ENCODE measurements around the gene BAHCC1. TPM values are rescaled to one million over a fixed set of nuclear protein-coding genes. Genes with fewer than 3 reads are reported as not detected.

BAHCC1 gene
- total RNA-seq, 1 donor from 2014 or later: 47.8 TPM

- intact Hi-C loops (cut with DNase I): loop anchor here (5.0 kb wide), 1 partner anchor 189 kb away; no protein-coding TSS in a partner anchor
- ATAC-seq (peak; percentile 80), DNase-seq (ENCODE audit: low spot score) (peak; percentile 85)
Measured at GRCh38 chr17:81481073-81481799, 86.0 kb downstream of the BAHCC1 start.

DNA sequence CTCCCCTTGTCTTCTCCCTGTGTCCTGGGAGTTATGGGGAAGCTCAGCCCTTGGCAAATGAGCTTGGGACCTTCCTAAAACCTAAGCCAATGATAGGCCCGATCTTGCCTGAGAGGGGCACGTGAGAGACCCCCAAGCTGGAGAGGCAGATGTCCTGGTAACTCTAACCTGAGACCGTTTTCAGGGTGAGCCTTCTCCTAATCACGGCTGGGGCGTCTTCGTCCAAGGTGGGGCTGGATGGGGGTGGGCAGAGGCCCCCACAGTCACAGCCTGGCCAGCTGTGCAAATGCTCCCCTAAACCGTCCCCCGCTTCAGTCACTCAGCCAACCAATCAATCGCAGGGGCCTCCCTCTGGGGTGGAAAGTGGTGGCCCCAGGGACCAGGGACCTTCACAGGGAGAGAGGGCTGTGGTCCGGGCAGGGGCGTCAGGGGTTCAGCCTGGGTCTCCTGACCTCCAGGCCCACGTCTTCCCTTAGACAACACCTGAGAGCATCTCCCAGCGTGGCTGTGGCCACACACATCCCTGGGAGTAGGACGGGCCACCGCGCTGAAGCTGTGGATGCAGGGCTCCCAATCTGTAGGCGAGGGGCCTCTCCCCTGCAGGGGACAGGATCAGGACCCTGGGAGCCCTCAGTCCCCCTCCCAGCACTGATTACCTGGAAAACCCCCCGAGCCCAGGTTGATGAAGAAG lies 86.7 kb downstream of the BAHCC1 start:
- no peak for DNase-seq (ENCODE audit: low spot score)
- ATAC-seq: no peak
- intact Hi-C loops (cut with DNase I): loop anchor here (5.0 kb wide), 1 partner anchor 190 kb away; no protein-coding TSS in a partner anchor

DNA sequence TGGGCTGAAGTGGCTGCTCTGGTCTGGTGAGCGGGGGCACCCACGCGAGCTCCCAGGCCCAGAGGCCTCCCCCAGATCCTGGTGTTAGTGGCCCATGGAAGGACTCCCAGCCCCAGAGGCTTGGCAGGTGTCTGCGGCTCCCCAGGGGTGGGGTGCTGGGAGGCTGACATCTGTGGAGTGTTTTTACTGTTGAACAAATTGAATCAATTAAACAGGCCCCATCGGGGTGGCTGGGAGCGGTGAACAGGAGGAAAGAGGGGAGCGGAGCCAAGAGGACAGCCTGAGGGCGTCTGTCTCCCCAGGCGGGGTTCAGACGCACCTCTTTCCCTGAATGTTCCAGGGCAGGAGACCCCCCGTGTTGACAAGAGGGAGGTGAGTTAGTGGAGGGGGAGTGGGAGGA lies 87.4 kb downstream of the BAHCC1 start:
- intact Hi-C loops (cut with DNase I): loop anchor here (5.0 kb wide), 1 partner anchor 190 kb away; no protein-coding TSS in a partner anchor
- ATAC-seq (peak; percentile 1), DNase-seq (ENCODE audit: low spot score) (no peak)

GRCh38 chr17:81483085-81483861 lies 88.0 kb downstream of the BAHCC1 start:
- peak; percentile 58 for ATAC-seq
- intact Hi-C loops (cut with DNase I): loop anchor here (5.0 kb wide), 1 partner anchor 191 kb away; no protein-coding TSS in a partner anchor
- DNase-seq (ENCODE audit: low spot score): peak; percentile 75

DNA sequence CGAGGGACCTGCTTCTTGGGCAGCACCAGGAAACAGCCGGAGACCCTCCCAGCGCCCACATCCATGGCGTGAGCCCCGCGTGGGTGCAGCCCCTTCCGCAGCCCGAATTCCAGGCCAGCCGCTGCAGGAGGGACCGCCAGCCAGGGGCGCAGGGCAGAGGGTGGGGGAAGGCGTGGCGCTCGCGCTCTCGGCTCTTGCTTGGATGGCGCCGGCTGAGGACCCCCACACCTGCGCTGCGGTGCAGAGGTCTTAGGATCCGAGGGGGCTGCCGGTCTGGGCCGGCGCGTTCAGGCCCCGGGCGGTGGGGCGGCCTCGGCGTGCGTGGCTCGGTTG lies 88.6 kb downstream of the BAHCC1 start:
- DNase-seq (ENCODE audit: low spot score): no peak
- intact Hi-C loops (cut with DNase I): loop anchor here (1.0 to 5.0 kb wide), 2 partner anchors 192 to 231 kb away; no protein-coding TSS in a partner anchor
- ATAC-seq: no peak

DNA sequence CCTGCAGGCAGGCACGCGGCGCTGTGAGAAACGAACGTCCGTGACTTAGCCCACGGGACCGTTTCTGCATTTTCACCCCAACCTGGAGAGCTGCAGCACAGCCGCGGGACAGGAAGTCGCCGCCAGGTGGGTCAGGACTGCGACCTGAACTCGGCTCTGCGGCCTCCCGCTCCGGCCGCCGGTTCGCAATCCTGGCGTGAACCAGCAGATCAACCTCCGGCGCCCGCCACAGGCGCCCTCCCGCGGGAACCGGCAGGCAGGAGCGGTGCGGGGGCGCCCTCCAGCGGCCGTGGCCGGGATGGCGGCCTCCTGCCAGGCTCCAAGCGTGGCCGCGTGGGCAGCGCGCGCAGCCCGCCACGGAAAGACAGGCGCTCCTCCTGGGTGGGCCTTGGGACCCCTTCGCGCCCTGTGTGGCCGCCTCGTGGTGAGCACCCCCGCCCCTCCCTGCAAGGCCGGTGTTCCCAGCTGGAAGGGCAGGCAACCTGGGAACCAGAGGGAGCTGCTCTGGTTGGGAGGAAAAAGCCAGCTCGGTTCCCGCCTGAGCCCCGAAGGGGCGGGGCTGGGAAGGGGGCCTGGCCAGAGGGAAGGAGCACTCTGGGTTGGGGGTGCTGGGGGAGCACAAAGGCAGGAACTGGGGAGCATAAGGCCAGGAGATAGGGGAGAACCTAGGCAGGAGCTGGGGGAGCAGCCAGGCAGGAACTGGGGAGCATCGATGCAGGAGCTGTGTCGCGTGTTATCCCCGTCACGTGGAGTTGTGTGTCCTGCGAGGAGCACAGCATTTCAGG lies 89.1 kb downstream of the BAHCC1 start:
- ATAC-seq: peak; percentile 47
- DNase-seq (ENCODE audit: low spot score): peak; percentile 93
- intact Hi-C loops (cut with DNase I): loop anchor here (1.0 to 5.0 kb wide), 2 partner anchors 192 to 231 kb away; no protein-coding TSS in a partner anchor

DNA sequence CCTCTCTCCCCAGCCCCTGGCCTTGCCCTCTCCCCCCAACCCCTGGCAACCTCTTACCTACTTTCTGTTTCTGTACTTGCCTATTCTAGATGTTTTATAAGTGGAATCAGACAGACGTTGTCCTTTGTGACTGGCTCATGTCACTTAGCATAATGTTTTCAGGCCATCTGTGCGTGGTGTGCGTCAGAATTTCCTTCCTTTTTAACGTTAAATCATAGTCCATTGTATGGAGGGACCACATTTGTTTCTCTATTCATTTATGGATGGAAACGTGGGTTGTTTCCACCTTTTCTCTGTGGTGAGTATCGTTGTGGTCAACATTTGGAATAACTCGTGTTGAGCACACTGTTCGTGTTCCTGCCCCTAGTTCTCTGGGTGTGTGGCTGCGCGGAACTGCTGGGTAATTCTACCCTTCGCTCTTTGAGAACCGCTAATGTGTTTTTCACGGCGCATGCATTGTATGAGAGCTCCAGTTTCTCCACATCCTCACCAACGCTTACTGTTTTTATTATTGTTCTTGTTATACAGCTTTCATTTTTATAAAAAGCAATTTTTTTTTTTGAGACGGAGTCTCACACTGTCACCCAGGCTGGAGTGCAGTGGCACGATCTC lies 91.0 kb downstream of the BAHCC1 start:
- intact Hi-C loops (cut with DNase I): no loop called here
- DNase-seq (ENCODE audit: low spot score) (no peak), ATAC-seq (no peak)

DNA sequence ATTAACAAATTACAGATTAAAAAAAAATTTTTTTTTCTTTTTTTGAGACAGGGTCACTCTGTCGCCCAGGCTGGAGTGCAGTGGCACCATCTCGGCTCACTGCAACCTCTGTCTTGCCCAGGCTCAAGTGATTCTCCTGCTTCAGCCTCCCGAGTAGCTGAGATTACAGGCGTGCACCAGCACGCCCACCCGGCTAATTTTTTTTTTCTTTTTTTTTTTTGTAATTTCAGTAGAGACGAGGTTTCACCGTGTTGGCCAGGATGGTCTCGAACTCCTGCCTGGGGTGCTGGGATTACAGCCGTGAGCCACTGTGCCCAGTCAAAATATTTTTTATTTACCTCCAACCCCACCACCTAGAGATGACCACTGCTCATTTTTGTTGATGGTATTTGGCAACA lies 91.8 kb downstream of the BAHCC1 start:
- DNase-seq (ENCODE audit: low spot score): no peak
- intact Hi-C loops (cut with DNase I): no loop called here
- ATAC-seq: no peak

DNA sequence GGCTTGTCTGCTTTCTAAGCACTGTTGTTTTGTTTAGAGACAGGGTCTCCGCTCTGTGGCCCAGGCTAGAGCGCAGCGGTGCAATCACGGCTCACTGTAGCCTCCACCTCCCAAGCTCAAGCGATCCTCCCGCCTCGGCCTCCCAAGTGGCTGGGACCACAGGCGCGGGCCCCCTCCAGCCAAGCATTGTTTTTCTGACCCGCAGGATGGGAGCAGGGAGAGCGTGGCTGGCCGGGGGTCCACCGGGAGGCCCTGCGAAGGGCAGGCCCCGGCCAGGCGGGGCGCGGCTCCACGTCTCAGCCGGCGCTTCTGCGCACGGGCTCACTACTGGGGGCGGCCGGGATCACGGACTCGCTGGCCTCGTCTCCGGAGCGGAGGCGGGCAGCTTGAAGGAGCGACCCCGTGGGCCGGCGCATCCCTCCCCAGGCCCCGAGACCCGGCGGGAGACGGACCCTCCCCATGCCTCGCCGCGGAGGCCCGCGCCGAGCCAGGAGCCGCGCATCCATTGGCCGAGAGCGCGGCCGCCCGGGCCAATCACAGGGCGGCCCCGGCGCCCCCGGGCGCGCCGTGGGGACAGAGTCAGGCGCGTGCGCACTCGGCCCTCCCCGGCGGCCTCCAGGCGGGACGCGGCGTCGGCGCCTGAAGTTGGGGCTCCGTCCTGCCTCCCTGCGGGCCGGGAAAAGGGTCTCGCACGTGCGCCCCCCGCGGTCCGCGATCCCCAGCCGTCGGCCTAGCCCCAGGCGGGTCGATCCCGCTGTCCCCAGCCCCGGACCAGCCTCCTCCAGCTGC lies 92.4 kb downstream of the BAHCC1 start:
- intact Hi-C loops (cut with DNase I): no loop called here
- peak; percentile 91 for DNase-seq (ENCODE audit: low spot score)
- ATAC-seq: peak; percentile 85

- intact Hi-C loops (cut with DNase I): no loop called here
- ATAC-seq (peak; percentile 6), DNase-seq (ENCODE audit: low spot score) (no peak)
Measured at GRCh38 chr17:81488276-81488860, 93.1 kb downstream of the BAHCC1 start.

DNA sequence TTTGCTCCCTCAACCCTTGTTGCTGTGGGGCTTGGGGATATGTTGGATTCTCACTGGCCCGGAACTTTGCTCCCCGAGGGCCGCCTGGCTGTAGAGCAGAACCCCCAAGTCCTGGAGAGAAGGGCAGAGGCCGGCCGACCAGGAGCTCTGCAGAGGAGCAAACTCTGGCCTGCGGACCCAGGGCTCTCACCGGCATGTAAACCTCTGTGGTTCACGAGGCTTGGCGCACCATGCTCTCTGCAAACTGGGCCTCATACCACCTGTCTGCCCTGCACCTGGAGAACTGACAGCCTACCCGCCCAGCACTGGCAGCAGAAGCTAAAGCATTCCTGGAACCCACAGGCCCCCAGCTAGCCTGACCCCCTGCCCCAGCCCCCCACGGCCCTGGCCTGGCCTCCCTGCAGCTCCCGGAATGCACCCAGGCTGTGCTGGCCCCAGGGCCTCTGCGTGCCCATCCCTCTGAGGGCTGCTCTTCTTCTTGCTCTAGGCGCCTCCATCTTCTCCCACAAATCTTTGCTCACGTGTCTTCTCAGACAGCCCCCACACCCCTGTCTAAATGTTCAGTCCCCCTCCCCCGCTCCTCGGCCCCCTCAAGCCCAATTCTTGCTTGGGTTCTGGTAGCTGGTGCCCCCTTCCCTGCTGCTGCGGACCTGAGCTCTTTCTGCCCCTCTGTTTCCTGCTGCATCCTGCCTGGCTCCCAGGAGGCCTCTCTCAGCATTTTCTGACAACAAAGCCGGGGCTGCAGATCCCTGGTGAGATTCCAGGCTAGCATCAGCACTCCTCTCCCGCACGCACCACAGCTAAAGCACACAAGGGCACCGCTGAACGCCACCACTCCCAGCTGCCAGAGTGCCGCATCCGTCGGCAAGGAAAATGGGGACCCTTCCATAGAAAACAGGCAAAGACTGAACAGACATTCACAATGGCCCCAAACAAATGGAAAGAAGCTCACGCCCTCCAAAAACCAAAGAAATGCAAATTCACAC lies 94.0 kb downstream of the BAHCC1 start:
- no peak for ATAC-seq
- intact Hi-C loops (cut with DNase I): no loop called here
- no peak for DNase-seq (ENCODE audit: low spot score)

DNA sequence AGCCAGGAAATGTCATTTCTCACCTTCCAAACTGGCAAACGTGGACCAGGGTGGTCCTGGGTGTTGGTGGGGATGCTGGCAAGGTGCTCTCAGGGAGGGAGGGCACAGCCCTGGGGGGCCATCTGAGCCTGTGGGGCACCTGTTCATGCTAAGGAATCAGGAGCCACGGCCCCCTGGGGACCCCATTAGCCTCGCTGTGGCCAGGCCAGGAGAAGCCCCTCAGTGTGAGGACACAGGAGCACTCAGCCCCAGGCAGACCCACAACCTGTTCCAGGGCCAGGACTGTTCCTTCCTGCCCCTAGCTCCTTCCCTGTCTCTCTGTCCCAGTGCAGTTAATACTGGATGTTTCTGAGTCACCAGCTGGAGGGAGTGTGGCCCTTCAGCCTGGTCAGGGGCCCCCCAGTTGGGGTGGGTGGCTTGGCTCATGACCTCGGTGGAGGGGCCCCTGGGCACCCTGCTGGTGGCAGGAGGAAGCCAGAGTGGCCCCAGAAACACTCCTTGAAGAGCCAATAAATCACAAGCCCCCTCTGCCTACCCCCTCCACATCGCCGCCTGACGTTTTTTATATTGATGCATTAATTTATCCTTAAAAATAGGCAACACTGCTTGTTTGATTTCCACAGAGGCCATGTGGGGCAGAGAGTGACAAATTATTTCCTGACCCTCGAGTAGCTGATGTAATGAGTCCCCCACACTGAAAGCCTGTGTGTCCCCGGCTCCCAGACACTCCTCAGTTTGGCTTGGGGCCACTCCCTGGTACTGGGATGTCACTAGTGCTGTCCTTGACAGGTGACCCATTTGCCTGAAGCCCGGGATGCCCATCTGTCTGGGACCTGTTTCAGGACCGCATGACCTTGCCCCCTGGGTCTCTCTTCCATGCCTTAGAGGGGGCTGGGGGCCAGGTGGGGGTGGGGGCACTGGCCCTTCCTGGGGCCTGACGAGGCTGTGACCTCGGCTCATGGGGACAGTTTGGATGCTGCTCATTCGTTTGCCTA lies 95.0 kb downstream of the BAHCC1 start:
- intact Hi-C loops (cut with DNase I): no loop called here
- ATAC-seq (no peak), DNase-seq (ENCODE audit: low spot score) (no peak)

GRCh38 chr17:81491181-81491581 lies 95.9 kb downstream of the BAHCC1 start:
- intact Hi-C loops (cut with DNase I): no loop called here
- DNase-seq (ENCODE audit: low spot score) (no peak), ATAC-seq (no peak)

GRCh38 chr17:81491761-81492160 lies 96.5 kb downstream of the BAHCC1 start:
- intact Hi-C loops (cut with DNase I): no loop called here
- no peak for ATAC-seq
- no peak for DNase-seq (ENCODE audit: low spot score)

DNA sequence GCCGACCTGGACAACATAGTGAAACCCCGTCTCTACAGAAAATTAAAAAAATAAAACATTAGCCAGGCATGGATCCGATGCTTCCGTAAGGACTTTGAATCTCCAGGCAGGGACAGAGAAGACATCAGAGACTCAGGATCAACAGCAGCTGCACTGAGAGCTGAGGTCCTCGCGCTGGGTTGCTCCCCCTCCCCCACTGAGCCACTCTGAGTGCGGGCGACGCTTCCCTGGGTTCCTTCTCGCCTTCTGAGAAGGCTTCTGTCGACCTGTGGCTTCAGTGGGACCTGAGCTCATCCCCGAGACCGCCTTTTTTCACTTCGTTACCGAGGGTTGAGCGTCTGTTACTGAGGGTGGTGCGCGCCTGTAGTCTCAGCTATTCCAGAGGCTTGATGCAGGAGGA lies 96.9 kb downstream of the BAHCC1 start:
- no peak for DNase-seq (ENCODE audit: low spot score)

More for the DNA sequence above, 96.9 kb downstream of the BAHCC1 start:
- intact Hi-C loops (cut with DNase I): no loop called here
- no peak for ATAC-seq

Measured in sciatic nerve (tissue), 2 donors.